WI38 (cell line): Measurements from ENCODE around the gene CATSPERZ.

Source experiments
- H3K4me3 ChIP-seq: 2 replicates; pipeline ENCODE4 v1.5.1; 2011; ENCODE audit warnings: low read depth, mild to moderate bottlenecking, control low read depth, low read length
- TF ChIP-seq, protein P1 (sequence below): IDR thresholded peaks from 2 replicates; pipeline ENCODE4 v1.5.1; 2012; ENCODE audit warnings: low read depth, mild to moderate bottlenecking, control low read depth, low read length

CATSPERZ gene

DNA sequence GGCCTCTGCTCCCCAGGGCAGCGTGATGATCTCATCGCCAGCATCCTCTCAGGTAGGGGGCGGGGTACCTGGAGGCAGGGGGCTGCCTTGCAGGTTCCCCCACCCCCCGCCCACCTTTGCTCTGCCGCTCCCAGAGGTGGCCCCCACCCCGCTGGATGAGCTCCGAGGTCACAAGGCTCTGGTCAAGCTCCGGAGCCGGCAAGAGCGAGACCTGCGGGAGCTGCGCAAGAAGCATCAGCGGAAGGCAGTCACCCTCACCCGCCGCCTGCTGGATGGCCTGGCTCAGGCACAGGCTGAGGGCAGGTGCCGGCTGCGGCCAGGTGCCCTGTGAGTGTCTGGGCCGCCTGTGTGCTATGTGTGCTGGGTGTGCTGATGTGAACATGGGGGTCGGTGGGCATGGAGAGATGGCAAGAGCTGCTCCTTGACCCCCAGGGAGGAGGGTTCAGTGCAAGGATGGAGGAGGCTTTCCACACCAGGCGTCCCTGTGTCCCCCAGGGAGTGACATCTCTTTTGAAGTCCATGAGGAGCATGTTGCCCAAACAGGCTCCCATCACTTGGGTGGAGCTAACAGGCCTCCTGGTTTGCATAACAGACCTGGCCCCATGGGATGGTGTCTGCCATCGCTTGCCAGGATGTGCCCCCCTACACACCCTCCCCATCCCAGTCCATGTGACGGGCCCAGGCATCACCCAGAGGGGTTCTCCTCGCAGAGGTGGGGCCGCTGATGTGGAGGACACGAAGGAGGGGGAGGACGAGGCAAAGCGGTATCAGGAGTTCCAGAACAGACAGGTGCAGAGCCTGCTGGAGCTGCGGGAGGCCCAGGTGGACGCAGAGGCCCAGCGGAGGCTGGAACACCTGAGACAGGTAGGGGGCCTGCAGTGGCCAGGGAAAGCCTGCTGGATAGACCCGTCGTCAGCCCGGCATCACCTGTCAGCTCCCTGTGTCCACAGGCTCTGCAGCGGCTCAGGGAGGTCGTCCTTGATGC lies 34.7 kb upstream of the CATSPERZ start:
- H3K4me3 ChIP-seq = no peak overlapping the region
- TF ChIP-seq, protein P1, sequence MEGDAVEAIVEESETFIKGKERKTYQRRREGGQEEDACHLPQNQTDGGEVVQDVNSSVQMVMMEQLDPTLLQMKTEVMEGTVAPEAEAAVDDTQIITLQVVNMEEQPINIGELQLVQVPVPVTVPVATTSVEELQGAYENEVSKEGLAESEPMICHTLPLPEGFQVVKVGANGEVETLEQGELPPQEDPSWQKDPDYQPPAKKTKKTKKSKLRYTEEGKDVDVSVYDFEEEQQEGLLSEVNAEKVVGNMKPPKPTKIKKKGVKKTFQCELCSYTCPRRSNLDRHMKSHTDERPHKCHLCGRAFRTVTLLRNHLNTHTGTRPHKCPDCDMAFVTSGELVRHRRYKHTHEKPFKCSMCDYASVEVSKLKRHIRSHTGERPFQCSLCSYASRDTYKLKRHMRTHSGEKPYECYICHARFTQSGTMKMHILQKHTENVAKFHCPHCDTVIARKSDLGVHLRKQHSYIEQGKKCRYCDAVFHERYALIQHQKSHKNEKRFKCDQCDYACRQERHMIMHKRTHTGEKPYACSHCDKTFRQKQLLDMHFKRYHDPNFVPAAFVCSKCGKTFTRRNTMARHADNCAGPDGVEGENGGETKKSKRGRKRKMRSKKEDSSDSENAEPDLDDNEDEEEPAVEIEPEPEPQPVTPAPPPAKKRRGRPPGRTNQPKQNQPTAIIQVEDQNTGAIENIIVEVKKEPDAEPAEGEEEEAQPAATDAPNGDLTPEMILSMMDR = no peak

DNA sequence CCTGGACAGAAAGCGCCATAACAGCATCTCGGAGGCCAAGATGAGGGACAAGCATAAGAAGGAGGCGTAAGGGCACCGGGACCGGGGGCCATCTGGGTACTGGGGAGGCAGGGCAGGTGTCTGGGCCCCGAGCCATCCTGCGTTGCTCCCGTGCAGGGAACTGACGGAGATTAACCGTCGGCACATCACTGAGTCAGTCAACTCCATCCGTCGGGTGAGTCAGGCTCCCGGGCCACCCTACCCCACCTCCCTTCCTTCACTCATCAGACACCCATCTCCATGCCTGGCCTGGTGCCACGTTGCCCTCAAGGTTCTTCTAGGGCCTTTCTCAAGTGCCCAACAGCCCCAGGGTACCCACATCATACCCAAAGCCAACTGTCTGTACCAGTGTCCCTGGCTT lies 33.8 kb upstream of the CATSPERZ start:
- TF ChIP-seq, protein P1 = no peak
- H3K4me3 ChIP-seq = no peak overlapping the region

DNA sequence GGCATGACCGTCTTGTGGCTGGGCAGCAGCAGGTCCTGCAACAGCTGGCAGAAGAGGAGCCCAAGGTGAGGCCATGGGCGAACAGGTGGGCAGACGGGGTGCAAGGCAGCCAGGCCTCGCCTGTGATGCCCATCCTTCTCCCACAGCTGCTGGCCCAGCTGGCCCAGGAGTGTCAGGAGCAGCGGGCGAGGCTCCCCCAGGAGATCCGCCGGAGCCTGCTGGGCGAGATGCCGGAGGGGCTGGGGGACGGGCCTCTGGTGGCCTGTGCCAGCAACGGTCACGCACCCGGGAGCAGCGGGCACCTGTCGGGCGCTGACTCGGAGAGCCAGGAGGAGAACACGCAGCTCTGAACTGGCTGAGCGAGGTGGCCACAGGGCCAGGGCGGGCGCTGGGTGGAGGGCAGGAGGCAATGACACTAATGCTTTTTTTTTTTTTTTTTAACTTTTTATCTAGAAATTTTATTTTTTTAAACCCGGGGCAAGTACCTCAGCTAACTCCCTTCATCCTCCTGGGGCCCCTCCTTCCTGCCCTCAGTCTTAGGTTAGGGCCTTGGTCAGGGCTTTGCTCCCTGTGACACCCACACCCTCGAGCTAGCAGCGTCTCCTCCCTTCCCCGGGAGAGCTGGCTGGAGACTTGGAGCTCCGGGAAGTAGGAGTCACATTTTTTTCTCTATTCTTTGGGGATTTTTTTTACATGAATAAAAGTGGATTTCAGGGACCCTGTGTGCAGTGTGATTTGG lies 32.8 kb upstream of the CATSPERZ start:
- TF ChIP-seq, protein P1 = no peak
- no peak overlapping the region for H3K4me3 ChIP-seq

DNA sequence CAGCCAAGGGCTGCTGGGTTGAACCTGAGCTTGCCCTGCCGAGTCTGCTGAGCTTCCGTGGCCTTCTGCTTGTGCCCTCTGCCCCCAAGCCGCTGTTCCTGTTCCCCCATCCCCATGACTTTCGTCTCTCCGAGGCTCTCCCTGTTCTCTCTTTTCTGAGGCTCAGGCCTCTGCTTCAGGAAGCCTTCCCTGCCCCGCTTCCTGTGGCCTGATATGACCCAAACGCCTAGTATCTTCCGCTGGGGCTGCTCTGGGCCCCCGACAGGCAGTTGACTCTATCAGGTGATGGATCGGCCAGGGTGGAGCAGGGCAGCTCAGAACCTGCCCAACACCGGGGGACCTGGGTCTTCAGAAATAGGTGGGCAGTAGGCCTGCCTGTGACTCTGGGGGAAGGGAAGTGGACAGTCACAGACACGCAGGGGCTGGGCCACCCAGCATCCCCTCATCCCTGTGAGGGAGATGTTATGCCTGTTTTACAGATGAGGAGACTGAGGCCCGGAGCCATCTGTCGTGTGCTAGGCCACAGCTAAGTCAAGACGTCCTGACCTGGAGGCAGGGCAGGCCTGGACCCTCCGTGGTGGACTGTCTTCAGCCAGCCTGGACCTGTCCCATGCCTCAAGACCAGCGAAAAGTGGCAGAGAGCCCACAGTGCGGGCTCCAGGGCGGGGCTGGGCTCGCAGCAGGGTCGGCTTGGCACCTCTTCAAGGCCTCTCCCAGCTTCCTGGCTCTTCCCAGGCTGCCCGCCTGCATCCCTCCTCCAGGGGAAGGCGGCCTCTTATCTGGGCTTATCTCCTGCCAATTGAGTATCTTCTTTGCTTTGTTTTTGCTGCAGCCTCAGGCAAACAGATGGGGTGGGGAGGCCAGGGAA lies 31.9 kb upstream of the CATSPERZ start:
- peak overlapping the region; percentile 64 for H3K4me3 ChIP-seq
- TF ChIP-seq, protein P1 = no peak

DNA sequence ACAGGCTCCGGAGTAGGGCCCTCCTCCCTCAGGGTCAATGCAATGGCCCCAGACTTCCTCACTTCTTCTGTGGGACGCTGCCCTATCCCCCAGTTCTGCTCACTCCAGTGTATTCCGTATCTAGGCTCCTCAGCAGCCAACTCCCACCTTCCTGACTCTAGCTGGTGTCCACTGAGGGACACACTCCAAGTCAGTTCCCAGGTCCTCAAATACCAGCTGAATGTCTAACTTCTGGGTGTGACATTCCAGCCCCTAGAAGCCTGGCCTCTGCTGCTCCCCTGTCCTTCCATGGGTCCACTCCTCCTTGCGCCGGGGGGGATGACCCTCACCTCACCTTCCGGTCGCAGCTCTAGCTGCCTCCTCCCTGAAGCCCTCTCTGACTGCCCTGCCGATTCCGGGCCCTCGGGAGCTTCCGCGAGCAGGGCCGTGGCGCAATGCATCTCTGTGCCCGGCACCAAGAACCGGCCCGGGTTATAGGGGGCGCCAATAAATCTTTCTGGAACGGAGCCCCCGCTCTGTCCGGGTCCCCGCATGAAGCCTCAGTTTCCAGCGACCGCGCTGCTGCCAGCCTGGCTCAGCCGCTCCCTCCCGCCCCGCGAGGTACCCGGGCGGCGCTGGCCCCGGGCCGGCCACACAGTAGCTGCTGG lies 31.1 kb upstream of the CATSPERZ start:
- TF ChIP-seq, protein P1 = no peak
- peak overlapping the region; percentile 64 for H3K4me3 ChIP-seq

DNA sequence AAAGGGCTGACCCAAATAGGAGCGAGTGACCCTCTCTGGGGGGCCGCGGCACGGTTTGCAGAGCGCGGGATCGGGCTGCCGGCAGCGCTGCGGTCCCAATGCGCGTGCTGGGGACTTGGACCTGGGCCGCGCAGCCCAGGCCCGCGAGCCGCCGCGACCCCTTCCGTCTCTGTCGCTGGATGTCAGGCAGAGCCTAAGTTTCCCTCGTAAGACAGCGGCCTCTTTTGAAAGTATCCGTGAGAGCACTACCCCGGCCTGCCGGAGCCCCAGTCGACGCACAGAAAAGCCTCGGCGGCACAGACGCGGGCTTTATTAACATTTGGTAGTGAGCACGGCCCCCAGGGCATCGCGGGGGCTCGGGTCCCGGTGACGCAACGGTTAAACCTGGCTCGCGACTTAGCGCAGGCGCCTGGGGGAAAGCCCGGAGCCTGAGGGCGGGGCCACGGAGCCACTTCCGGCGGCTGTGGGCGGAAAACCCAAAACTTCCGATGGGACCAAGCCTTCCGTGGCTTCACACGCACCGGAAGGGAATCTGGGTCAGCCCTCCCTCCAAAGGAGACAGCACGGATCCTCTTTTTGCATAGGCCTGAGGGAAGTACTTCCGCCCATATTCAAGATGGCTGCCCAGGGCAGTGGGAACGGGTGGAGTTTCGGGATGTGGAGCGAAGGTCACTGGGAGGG lies 30.5 kb upstream of the CATSPERZ start:
- H3K4me3 ChIP-seq = peak overlapping the region; percentile 64
- TF ChIP-seq, protein P1 = no peak
